T-helper 2 cell treated with Interferon-gamma antibody and Interleukin-4, amounts not matched to agents 100 ng/mL and 5 ng/mL, for 36 hours (primary cell): Measurements from ENCODE around the gene SYTL3. TPM values are rescaled to one million over a fixed set of nuclear protein-coding genes. Genes with fewer than 3 reads are reported as not detected.
"Not testable (repeated sequence)": the region's sequence is repeated elsewhere in the genome, so short reads cannot be mapped to it uniquely, and the experiment has no call there.

ENCODE experiments used
- intact Hi-C: fragments of 100-400 bp; cut with micrococcal nuclease; formaldehyde crosslinking; loops from one replicate; pipeline ENCODE4 v1.15.1; 2023
- total RNA-seq: library from RNA; stranded (reverse); gene quantifications from 2 replicates; pipeline ENCODE4 v1.2.3, GENCODE V29; 2022

SYTL3 gene
- 36.9 and 39.4 TPM in 2 replicates for total RNA-seq

GRCh38 chr6:158649289-158650143 is at the start of gene SYTL3:
Gene SYTL3 (plus strand): TSS chr6:158650054. CDS start chr6:158663269, 13,215 bp downstream.
- intact Hi-C loops, result loop anchor here (2.0 to 5.0 kb wide), 5 partner anchors 203 to 1138 kb away; partner anchors contain the start of gene TCP1

- intact Hi-C loops, result loop anchor here (2.0 kb wide), 1 partner anchor 389 kb away; no protein-coding TSS in a partner anchor
Measured at GRCh38 chr6:158603261-158604047, 46.4 kb upstream of the SYTL3 start.

- intact Hi-C loops, result loop anchor here (2.0 kb wide), 1 partner anchor 389 kb away; no protein-coding TSS in a partner anchor
Measured at GRCh38 chr6:158604048-158604406, 45.8 kb upstream of the SYTL3 start.

- intact Hi-C loops, result loop anchor here (1.0 to 2.0 kb wide), 2 partner anchors 384 to 391 kb away; no protein-coding TSS in a partner anchor
Measured at GRCh38 chr6:158605266-158605878, 44.5 kb upstream of the SYTL3 start.

GRCh38 chr6:158606011-158606410 is 43.8 kb upstream of the SYTL3 start:
- intact Hi-C loops, result not testable (repeated sequence)

- intact Hi-C loops, result no loop called here
Measured at GRCh38 chr6:158606935-158607334, 42.9 kb upstream of the SYTL3 start.

- intact Hi-C loops, result no loop called here
Measured at GRCh38 chr6:158607411-158608170, 42.3 kb upstream of the SYTL3 start.

GRCh38 chr6:158608221-158608620 is 41.6 kb upstream of the SYTL3 start:
- intact Hi-C loops, result no loop called here

GRCh38 chr6:158609455-158610155 is 40.2 kb upstream of the SYTL3 start:
- intact Hi-C loops, result no loop called here

GRCh38 chr6:158610319-158610968 is 39.4 kb upstream of the SYTL3 start:
- intact Hi-C loops, result no loop called here

GRCh38 chr6:158611039-158611438 is 38.8 kb upstream of the SYTL3 start:
- intact Hi-C loops, result no loop called here

- intact Hi-C loops, result no loop called here
Measured at GRCh38 chr6:158611541-158612370, 38.1 kb upstream of the SYTL3 start.

- intact Hi-C loops, result not testable (repeated sequence)
Measured at GRCh38 chr6:158614606-158615005, 35.2 kb upstream of the SYTL3 start.

GRCh38 chr6:158618289-158618688 is 31.6 kb upstream of the SYTL3 start:
- intact Hi-C loops, result not testable (repeated sequence)

GRCh38 chr6:158619922-158620801 is 29.7 kb upstream of the SYTL3 start:
- intact Hi-C loops, result no loop called here

- intact Hi-C loops, result no loop called here
Measured at GRCh38 chr6:158620963-158621693, 28.7 kb upstream of the SYTL3 start.
